ENCODE results near the gene SSBP4.

Gene SSBP4

DNA sequence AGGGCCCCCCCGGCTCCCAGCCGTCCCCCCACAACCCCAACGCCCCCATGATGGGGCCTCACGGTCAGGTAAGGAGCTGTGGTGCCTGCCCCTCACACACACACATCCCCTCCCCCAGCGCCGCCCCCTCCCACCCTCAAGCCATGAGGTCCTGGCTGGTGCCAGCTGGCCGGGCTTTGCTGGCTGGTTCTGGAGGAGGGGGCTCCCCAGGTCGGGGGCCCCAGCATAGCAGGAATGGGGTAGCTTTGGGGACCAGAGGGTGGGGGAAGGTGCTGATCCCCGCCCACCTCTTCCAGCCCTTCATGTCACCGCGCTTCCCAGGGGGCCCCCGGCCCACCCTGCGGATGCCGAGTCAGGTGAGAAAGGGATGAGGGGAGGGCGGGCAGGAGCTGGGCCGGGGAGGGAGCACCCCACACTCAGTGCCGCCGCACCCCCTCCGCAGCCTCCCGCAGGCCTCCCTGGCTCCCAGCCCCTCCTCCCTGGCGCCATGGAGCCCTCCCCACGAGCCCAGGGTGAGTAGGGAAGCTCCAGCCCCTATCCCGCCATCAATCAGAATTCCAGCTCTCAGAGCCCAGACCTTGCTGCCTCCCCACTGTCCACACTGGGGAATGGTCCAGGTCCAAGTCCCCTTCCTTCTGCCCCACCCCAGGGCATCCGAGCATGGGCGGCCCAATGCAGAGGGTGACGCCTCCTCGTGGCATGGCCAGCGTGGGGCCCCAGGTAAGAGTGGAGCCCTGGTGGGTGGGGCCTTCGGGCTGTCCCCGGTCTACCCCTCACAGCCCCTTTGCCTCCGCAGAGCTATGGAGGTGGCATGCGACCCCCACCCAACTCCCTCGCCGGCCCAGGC lies 12.4 kb downstream of the SSBP4 start:
- H3K4me3 ChIP-seq (ENCODE audit: control insufficient read depth, low read depth, low read length), result no peak overlapping the region
- DNase-seq (ENCODE audit: low read depth), result no peak
- TF ChIP-seq CTCF (conservative IDR thresholded peaks at IDR 0.05; ENCODE audit: control insufficient read depth, insufficient read depth, low read depth, low read length), result no peak

DNA sequence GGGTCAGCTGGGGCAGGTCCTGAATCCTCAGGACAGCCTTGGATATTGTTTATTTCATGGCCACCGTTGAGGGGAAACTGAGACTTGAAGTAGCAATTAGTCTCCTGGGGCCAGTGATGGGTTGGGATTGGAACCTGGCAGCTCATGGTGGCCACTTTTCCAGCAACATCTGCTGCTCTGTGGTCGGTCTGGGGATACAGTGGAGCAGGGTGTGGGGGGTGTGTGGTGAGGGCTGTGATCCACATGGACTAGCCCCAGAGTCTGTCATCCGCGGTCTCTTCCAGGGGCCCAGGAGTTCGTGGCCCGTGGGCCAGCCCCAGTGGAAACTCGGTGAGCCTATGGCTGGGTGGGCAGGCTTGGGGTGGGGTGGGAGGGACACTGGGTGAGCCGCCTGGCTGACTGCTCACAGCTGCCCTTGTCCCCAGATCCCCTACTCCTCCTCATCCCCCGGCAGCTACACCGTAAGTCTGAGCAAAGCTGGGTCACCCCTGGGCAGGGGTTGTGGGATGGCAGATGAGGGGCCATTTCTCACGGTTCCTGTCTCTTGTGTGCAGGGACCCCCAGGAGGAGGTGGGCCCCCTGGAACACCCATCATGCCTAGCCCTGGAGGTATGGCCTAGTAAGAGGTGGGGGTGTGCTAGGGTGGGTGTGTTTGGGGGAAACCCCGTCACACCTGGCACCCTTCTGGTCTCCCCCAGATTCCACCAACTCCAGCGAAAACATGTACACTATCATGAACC lies 13.2 kb downstream of the SSBP4 start:
- no peak for TF ChIP-seq CTCF (conservative IDR thresholded peaks at IDR 0.05; ENCODE audit: control insufficient read depth, insufficient read depth, low read depth, low read length)

DNA sequence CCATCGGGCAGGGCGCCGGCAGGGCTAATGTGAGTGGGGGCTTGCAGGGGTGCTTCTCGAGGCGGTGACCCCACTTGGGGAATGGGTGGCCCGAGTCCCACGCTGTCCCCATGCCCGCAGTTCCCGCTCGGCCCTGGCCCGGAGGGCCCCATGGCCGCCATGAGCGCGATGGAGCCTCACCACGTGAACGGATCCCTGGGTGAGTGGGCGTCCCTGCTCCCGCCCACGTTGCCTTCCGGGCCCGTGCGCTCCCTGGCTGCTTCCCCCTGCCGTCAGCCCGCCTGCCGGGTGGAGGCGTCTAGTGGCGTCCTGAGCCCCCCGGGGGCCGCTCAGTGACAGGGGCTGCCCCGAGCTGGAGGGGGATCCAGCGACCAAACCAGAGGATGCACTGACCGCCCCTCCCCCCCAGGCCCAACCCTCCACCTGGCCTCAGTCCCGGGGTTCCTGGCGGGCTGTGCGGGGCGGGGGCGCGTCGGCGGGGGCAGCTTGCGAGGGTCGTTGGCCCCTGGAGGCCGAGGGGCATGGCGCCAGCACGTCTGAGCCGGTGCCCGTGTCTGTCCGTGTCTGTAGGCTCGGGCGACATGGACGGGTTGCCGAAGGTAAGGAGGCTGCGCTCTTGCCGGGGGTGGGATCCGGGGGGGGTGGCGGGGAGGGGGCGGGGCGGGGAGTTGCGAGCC lies 14.0 kb downstream of the SSBP4 start:
- peak overlapping the region; percentile 6 for H3K4me3 ChIP-seq (ENCODE audit: control insufficient read depth, low read depth, low read length)
- TF ChIP-seq CTCF (conservative IDR thresholded peaks at IDR 0.05; ENCODE audit: control insufficient read depth, insufficient read depth, low read depth, low read length), result no peak
- no peak for DNase-seq (ENCODE audit: low read depth)

More for the DNA sequence above, 13.2 kb downstream of the SSBP4 start:
- no peak overlapping the region for H3K4me3 ChIP-seq (ENCODE audit: control insufficient read depth, low read depth, low read length)
- no peak for DNase-seq (ENCODE audit: low read depth)

DNA sequence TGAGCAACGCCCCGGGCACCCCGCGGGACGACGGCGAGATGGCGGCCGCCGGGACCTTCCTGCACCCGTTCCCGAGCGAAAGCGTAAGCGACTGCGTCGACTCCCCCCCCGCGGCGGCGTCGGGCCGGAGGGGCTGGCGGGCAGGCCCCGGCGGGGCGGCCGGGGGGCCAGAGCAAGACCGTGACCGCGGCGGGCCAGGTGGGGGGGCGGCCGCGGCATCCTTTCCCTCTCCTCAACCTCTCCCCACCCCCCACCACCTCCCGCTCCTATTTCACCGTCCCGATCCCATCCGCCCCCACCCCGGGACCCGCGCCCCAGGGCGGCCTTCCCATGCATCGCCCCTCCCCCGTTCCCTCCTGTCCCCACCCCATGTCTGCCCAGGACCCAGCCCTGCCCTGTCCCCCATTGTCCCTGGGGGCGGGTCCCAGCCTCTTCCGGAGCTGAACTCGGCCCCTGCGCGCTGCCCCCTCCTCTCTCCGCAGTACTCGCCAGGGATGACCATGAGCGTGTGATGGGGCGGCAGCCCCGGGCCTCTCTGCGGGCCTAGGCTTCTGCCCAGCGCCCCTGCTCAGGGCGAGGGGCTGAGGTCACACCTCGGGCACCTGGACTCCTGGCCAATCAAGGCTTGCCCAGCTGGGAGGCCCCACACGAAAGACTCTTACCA lies 14.7 kb downstream of the SSBP4 start:
- DNase-seq (ENCODE audit: low read depth), result no peak
- no peak for TF ChIP-seq CTCF (conservative IDR thresholded peaks at IDR 0.05; ENCODE audit: control insufficient read depth, insufficient read depth, low read depth, low read length)
- no peak overlapping the region for H3K4me3 ChIP-seq (ENCODE audit: control insufficient read depth, low read depth, low read length)

GRCh38 chr19:18434411-18435175 lies 15.4 kb downstream of the SSBP4 start:
- H3K4me3 ChIP-seq (ENCODE audit: control insufficient read depth, low read depth, low read length), result no peak overlapping the region
- DNase-seq (ENCODE audit: low read depth), result no peak
- no peak for TF ChIP-seq CTCF (conservative IDR thresholded peaks at IDR 0.05; ENCODE audit: control insufficient read depth, insufficient read depth, low read depth, low read length)
